HG03159 (cell line): ENCODE measurements around the gene ZBTB32.
"Not testable (repeated sequence)": the region's sequence is repeated elsewhere in the genome, so short reads cannot be mapped to it uniquely, and the experiment has no call there.

ENCODE experiments used
- ATAC-seq: cut with Tn5 transposase; IDR thresholded peaks from one replicate; pipeline ENCODE4 v1.9.1; 2021; ENCODE audit warnings: mild to moderate bottlenecking, moderate library complexity; ENCODE audit not compliant: unreplicated experiment

Gene ZBTB32

DNA sequence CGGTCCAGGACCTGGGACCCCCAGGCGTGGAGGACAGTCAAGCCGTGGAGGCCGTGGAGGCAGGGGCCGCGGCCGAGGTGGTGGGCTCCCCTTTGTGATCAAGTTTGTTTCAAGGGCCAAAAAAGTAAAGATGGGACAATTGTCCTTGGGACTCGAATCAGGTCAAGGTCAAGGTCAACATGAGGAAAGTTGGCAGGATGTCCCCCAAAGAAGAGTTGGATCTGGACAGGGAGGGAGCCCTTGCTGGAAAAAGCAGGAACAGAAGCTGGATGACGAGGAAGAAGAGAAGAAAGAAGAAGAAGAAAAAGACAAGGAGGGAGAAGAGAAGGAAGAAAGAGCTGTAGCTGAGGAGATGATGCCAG is 15.8 kb downstream of the ZBTB32 start:
- no peak for ATAC-seq

GRCh38 chr19:35720648-35721047 is 16.3 kb downstream of the ZBTB32 start:
- ATAC-seq, result no peak

DNA sequence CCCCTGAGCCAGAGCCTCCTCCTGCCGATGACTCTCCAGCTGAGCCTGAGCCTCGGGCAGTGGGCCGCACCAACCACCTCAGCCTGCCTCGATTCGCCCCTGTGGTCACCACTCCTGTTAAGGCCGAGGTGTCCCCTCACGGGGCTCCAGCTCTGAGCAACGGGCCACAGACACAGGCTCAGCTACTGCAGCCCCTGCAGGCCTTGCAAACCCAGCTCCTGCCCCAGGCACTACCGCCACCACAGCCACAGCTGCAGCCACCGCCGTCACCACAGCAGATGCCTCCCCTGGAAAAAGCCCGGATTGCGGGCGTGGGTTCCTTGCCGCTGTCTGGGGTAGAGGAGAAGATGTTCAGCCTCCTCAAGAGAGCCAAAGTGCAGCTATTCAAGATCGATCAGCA is 17.0 kb downstream of the ZBTB32 start:
- no peak for ATAC-seq

DNA sequence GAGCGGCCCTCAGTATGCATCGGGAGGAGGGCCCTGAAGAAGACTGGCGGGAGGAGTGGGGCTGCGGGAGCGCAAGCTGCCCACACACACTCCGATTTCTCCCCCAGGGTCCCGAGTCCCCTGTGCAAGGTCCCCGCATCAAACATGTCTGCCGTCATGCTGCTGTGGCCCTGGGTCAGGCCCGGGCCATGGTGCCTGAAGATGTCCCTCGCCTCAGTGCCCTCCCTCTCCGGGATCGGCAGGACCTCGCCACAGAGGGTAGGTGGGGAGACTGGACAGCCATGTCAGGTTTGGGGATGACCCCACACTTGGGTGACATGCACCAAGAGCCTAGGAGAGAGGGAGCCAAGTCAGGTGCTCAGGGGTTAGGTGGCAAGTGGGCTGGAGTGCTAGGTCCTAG is 18.1 kb downstream of the ZBTB32 start:
- ATAC-seq, result no peak

- no peak for ATAC-seq
These were observed 18.5 kb downstream of the ZBTB32 start for GRCh38 chr19:35722897-35723296.

DNA sequence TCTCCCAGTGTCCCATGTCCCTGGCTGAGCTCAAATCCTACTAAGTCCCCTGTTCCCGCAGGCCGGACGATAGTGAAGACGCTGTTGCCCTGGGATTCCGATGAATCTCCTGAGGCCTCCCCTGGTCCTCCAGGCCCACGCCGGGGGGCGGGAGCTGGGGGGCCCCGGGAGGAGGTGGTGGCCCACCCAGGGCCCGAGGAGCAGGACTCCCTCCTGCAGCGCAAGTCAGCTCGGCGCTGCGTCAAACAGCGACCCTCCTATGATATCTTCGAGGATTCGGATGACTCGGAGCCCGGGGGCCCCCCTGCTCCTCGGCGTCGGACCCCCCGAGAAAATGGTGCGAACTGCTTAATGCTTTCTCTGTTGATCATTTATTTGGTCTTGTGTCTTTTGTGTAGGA is 19.3 kb downstream of the ZBTB32 start:
- ATAC-seq, result no peak

DNA sequence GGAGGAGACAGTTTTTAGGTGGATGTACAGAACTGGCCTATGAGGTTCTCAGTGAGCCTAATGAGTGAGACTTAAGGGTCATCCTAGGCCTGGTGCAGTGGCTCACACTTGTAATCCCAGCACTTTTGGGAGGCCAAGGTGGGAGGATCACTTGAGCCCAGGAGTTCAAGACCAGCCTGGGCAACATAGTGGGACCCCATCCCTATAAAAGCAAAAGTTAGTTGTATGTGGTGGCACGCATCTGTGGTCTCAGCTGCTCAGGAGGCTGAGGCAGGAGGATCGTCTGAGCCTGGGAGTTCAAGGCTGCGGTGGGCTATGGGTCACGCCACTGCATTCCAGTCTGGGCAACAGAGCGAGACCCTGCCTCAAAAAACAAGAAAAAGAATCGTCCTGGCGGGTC is 19.8 kb downstream of the ZBTB32 start:
- not testable (repeated sequence) for ATAC-seq

- no peak for ATAC-seq
These were observed 20.2 kb downstream of the ZBTB32 start for GRCh38 chr19:35724560-35724959.

GRCh38 chr19:35725216-35725861 is 21.0 kb downstream of the ZBTB32 start:
- ATAC-seq, result no peak

DNA sequence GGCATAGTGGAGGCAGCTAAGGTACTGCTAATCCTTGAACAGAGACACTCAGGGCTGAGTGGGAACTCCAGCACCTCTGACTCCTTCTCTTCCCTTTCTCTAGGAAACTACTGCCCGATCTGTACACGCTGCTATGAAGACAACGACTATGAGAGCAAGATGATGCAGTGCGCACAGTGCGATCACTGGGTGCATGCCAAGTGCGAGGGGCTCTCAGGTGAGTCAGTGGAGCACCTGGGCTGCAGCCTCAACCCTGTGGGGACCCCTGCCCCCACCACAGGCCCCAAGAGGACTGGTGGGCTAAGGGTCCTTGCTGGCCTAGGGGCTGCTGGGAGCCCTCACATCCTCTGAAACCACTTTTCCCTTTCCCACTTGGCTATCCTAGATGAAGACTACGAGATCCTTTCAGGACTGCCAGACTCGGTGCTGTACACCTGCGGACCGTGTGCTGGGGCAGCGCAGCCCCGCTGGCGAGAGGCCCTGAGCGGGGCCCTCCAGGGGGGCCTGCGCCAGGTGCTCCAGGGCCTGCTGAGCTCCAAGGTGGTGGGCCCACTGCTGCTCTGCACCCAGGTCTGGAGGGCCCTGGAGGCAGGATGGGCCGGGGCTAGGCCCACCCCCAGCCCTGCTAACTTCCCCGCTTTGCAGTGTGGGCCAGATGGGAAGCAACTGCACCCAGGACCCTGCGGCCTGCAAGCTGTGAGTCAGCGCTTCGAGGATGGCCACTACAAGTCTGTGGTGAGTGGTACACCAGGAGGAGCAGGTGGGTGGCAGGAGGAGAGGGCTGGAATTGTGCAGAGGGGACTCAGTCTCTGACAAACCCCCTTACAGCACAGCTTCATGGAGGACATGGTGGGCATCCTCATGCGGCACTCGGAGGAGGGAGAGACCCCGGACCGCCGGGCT is 22.9 kb downstream of the ZBTB32 start:
- ATAC-seq, result no peak

GRCh38 chr19:35727956-35728706 is 23.8 kb downstream of the ZBTB32 start:
- no peak for ATAC-seq

- ATAC-seq, result no peak
These were observed 24.7 kb downstream of the ZBTB32 start for GRCh38 chr19:35729021-35729420.

DNA sequence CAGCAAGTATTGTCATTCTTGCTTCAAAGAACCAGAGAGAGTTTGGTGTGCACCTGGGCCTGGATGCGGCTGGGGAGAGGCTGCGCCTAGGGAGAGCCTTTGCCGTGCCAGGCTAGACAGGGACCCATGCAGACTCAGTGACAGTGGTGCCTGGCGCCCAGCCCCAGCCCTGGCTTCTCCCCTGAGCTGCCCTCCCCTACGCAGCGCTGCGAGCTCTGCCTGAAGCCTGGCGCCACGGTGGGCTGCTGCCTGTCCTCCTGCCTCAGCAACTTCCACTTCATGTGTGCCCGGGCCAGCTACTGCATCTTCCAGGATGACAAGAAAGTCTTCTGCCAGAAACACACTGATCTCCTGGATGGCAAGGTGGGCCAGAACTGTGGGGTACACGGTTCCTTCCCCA is 25.4 kb downstream of the ZBTB32 start:
- ATAC-seq, result no peak

- ATAC-seq, result no peak
These were observed 26.0 kb downstream of the ZBTB32 start for GRCh38 chr19:35730326-35730725.

DNA sequence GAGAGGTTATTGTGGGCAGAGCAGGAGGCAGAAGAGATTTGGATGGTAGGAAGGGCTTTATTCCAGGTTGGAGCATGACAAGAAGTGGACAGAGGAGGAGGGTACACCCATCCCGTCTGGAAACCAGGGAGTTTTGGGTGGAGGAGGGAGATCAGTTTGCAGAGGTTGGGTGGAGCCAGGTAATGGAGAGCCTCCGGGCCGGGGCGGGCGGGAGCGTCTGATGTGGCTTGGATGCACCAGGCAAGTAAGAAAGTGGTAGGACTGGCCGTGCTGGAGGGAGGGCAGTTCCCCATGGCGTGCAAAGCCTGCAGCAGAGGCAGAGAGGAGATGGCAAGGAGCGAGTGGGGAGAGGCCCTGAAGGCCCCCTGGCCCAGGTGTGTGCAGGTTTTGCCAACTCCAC is 27.0 kb downstream of the ZBTB32 start:
- ATAC-seq, result no peak

- no peak for ATAC-seq
These were observed 27.5 kb downstream of the ZBTB32 start for GRCh38 chr19:35731779-35732405.

- no peak for ATAC-seq
These were observed 28.3 kb downstream of the ZBTB32 start for GRCh38 chr19:35732540-35733179.

GRCh38 chr19:35733180-35734125 is 29.1 kb downstream of the ZBTB32 start:
- no peak for ATAC-seq

DNA sequence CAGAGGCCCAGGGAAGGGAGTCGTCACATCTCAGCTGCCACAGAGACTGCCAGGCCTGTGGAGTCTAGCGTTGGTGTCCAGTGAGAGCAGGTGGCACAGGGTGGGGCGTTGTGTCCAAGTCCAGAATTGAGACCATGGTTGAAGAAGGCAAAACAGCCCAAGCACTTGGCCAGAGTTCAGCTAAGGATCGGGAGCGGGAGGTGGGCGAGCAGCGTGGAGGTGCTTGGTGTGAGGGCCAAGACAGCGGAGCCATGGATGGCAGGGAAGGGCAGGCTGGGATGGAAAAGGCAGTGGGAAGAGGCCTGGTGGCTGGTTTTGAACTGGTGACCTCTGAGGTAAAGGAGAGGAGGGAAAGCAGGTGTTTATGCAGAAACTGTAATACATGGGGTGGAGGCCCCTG is 29.9 kb downstream of the ZBTB32 start:
- no peak for ATAC-seq

- ATAC-seq, result no peak
These were observed 30.5 kb downstream of the ZBTB32 start for GRCh38 chr19:35734889-35735288.
